HG03460 (cell line): Measurements from ENCODE around the gene RTP4.
"Not testable (repeated sequence)": the region's sequence is repeated elsewhere in the genome, so short reads cannot be mapped to it uniquely, and the experiment has no call there.

Experiments
- ATAC-seq: cut with Tn5 transposase; IDR thresholded peaks from one replicate; pipeline ENCODE4 v1.9.1; 2021; ENCODE audit not compliant: unreplicated experiment

The RTP4 gene

DNA sequence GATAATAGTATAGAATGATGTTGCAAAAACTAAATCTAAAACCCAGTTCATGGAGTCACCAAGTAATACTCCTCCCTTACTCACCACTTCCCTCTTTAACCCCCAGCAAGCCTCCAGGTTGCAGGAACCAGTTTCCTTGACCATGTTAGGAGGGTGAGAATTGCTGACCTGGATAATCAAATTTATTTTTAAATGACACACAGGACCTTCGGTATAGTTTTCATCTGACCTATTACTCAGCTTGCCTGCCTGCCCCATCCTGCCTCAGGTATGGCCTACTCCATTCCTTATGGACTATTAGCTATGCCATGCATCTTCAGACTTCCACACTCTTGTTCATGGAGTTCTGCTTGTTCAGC, 883 bp downstream of the RTP4 start:
- ATAC-seq, result peak; percentile 39

DNA sequence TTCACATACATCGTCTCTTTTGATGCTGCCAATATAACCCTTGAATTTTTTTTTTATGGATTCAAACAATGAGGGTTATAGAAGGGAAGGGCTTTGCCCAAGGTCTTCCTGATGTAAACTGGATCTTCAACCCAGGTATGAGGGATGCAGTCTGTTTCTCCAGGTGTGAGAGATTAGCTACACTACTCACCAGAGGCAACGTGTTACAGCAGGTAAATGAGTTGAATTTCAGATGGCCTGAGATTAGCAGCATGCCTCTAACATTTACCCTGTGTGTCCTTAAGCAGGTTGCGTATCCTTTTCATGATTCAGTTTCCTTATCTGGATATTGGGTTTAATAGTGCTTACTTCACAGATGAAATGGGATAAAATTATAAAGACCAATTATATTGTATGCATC, 1.9 kb downstream of the RTP4 start:
- ATAC-seq, result no peak

DNA sequence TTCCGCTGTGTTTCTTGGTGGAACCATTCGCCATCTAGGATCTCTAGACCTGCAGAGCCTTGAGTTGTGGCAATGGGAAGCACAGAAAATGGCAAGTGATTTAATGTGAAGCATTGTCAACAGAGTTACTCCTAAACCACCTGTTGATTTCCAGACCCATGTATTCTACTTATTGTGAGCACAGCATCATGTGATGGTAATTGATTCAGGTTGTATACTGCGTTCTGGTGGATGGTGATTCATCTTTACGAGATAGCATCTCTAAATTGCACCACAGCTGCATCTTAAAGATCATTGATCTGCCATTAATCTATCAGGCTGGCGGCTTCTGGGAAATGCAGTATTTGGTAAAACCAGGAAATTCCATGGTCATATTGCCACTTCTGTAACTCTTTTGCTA, 7.4 kb downstream of the RTP4 start:
- no peak for ATAC-seq

DNA sequence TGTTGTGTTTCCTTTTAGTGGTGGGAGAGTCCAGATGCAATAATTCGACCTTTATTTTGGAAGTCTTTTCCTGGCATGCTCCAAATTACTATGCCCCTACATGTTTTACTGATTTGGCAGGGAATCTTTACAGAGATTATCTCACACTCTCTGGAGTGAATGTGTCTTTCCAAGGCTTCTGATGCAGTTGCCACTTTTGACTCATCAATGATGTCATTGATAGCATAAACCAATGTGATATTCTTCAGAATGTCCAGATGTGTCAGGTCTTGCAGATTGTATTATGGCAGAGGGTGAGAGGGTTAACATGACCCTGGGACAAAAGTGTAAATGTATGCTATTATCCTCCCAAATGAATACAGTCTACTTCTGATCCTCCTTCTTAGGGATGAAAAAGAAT, 9.7 kb downstream of the RTP4 start:
- no peak for ATAC-seq

DNA sequence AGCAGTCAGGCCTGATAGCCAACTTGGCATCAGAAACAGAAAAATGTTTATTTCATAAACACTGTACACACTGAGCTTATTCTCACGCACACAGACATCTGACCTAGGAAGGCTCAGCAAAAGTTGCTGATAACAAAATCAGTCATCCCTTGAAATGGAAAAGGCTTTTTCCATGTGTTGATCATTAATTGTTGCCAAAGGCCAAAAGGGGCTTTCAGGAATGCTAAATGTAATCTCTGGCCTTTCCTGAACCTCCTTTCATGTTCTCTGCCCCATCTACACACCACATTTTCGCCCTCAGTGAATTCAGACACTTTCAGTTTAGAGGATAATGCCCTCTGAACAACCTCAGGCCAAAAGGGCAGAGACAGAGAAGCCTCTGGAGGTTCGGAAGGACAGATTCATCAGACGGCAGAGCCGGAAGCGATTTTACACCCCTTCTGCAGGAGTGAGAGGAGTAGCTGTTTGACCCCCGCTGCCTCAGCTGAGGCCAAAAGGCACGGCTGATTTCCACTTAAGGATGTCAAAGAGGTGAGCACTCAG, 14.5 kb downstream of the RTP4 start:
- ATAC-seq, result no peak

DNA sequence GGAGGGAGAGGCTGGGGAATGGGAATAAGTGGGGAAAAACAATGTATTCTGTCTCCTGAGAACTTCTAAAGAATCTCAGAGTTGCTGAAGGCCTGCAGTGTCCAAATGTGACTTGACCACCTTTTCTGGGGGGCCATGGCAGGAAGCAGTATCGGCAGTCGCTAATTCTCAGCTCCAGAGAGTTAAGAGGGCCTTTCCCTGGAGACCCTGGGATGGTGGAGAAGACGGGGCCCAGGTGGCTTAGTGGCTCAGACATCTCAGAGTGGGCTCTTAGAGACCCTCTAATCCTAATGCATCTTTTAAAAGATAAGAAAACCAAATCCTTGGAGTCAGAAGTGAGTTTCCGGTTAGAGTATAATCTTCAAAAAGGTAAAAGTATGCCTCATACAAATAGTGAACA, 15.1 kb downstream of the RTP4 start:
- no peak for ATAC-seq

DNA sequence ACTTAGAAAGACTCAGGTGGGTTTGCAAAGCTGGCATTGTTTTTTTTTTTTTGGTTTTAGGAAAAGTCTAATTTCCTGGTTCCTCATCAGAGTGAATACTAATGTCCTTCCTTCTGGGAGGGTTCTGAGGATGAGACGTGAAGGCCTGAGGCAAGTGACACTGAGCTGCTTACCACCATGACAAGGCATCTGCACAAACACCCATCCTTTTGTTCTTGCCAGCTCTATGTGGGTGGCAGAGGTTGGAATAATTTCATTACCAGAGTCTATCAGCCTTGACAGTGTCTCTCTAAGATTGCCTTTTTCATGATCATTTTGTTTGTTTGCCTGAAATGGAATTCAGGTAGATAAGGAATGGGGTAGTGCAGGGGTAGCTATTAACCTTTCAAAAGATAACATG, 17.1 kb downstream of the RTP4 start:
- no peak for ATAC-seq

DNA sequence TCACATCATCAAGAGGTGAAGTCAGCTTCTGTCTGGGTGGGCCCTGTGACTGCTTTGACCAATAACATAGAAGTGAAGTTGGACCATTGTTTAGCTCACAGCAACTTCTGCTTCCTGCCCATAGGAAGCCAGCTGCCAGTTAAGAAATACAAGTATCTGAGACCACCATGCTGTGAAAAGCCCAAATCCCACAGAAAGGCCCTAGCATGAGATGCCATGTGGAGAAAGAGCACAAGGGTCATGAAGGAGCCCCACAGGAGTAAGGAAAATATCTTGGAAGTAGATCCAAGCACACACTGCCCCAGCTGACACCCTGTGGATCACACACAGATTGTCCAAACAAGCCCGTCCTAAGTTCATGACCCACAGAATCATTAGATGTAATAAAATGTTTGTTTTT, 28.5 kb downstream of the RTP4 start:
- ATAC-seq, result no peak

DNA sequence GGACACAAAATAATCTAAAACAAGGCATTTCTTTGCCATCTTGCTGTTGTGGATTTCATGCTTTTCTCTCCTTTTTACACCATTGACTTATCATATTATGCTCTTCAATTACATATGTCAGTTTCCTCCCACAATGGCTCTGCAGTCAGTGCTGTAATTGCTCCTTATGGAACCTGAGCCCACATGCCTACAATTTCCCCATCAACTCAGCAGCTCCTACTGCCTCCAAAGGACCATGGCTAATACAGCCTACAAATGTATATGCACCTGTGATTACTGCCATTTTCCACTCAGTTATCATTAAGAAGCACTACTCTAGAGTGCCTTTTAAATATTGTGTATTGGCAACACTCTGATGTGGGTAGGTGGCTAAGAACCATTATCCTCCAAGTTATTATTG, 30.8 kb downstream of the RTP4 start:
- ATAC-seq, result no peak

DNA sequence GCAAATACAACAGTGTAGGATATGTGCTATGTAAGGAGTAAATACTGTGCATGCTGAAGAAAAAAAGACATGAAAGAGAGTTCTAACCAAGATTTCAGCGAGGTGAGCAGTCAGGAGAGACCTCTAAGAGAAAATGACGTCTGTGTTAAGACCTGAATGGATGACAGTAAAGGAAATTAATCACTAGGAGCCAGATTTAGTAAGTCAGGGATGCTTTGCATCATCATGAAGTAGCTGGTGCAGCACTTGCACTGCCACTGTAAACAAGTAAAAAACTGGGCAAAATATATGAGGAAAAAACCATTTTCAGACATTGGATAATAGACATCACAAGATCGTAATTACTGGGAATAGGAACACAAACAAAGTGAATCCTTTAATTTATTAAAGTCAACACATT, 32.6 kb downstream of the RTP4 start:
- ATAC-seq, result no peak

DNA sequence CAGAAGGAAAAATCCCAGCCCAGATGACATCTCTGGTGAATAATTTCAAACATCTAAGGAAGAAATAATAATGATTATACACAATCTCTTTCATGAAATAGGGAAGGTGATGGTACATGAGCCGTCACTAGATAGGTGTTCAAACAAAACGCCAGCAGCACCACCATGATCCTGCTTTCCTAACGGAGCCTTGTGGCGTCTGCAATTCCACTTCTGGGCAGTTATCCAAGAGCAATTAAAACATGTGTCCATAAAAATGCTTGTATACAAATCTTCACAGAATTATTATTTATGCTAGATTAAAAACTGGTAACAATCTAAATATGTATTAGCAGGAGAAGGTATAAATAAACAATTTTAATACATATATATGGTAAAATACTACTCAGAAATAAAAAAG, 33.7 kb downstream of the RTP4 start:
- no peak for ATAC-seq

DNA sequence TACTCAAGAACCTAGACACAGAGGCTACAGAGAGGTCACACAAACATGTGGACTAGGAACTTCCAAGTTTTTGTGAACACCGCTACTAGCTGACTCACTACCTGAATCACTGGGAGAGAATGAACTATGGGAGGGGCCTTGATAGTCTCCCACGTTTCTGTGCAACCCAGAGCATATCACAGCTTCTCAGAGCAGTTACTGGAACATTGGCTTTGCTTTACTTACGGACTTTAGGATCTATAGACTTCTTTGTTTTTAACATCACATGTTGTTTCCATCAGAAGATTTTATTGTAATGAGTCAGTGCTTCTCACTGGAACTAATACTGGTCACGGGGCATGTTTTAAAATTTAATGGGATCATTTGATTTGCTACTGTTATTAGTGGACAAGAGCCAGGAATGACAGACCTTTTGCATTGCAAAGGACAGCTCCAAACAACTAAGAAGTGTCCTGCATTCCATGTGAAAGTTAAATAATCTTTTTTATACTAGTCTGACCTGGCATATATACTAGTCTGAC, 35.6 kb downstream of the RTP4 start:
- ATAC-seq, result no peak

DNA sequence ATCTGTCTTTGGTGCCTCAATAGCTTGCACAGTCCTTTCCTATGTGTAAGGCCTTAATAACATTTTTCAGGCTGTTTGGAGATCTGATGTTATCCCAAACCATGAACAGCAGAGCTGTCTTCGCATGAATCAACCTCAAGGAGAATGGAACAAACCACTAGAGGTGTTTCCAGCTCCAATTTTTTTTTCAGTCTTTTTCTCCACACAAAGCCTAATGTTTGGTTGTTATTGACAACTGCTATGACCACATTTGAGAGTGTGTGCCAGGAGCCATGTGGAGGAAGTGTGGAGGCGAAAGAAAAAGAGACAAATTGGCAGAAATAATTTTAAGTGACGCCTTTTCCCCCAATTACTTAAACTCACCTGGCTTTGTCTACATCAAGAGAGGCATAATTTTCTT, 38.7 kb downstream of the RTP4 start:
- no peak for ATAC-seq

DNA sequence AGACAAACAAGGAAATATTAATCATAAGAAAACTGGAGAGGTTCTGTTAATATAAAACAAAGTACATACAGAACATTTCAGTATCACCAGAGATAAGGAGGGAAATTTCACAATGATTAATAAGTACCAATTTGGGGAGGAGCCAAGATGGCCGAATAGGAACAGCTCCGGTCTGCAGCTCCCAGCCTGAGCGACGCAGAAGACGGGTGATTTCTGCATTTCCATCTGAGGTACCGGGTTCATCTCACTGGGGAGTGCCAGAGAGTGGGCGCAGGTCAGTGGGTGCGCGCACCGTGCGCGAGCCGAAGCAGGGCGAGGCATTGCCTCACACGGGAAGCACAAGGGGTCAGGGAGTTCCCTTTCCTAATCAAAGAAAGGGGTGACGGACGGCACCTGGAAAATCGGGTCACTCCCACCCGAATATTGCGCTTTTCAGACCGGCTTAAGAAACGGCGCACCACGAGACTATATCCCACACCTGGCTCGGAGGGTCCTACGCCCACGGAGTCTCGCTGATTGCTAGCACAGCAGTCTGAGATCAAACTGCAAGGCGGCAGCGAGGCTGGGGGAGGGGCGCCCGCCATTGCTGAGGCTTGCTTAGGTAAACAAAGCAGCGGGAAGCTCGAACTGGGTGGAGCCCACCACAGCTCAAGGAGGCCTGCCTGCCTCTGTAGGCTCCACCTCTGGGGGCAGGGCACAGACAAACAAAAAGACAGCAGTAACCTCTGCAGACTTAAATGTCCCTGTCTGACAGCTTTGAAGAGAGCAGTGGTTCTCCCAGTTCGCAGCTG, 44.0 kb downstream of the RTP4 start:
- not testable (repeated sequence) for ATAC-seq
